ENCODE data around the gene SNTB2. TPM values are rescaled to one million over a fixed set of nuclear protein-coding genes. Genes with fewer than 3 reads are reported as not detected.

SNTB2 gene
- total and polyA plus RNA-seq, 2 of the 8 experiments (the other 6 are each of a cell fraction or from before 2014, with no cell fraction given): 6.0 to 16.1 TPM

- Histone ChIP-seq H2AK5ac (ENCODE audit: low read depth, low read length) (no peak overlapping the region), H3K56ac (replicated peaks; ENCODE audit: insufficient read length, low read depth, low read length) (no peak overlapping the region), H4K20me1 (replicated peaks in 1 of 2; ENCODE audit: control insufficient read depth in 1 of 2, insufficient read depth in 2 of 2, low read length in 2 of 2) (no peaks in the 10 kb centered on the region), H3K4me2 (ENCODE audit: insufficient read depth in 1 of 2, low read depth in 2 of 2, low read length in 2 of 2) (no peak overlapping the region), H3K14ac (ENCODE audit: insufficient read length) (no peak overlapping the region), H3K9ac (replicated peaks in 1 of 4; ENCODE audit: extremely low read depth in 1 of 4, low read depth in 3 of 4, low read length in 3 of 4) (no peak overlapping the region), H3K4me3 (ENCODE audit: extremely low read depth in 1 of 4, insufficient read depth in 2 of 4, low read depth in 3 of 4, low read length in 4 of 4) (no peak overlapping the region), H3K79me2 (ENCODE audit: control insufficient read depth in 1 of 2, insufficient read depth in 2 of 2, low read length in 2 of 2) (no peaks in the 10 kb centered on the region), H3K79me1 (ENCODE audit: low read depth, low read length) (peaks cover 3% of the 10 kb centered on the region; the same call in 1 of the 2 replicates), H3K4me1 (replicated peaks in 1 of 4; ENCODE audit: control insufficient read depth in 3 of 4, insufficient read depth in 4 of 4, low read length in 3 of 4) (no peaks in the 10 kb centered on the region), H2BK20ac (ENCODE audit: low read length) (no peak overlapping the region), H2BK5ac (ENCODE audit: low read depth, low read length) (no peak overlapping the region), H2BK15ac (ENCODE audit: low read length) (no peak overlapping the region), H3K4ac (replicated peaks; ENCODE audit: insufficient read length, low read depth, low read length) (no peak overlapping the region), H3K9me3 (ENCODE audit: insufficient read depth in 2 of 2, low read depth in 1 of 2, low read length in 1 of 2) (no peaks in the 10 kb centered on the region), H4K5ac (ENCODE audit: insufficient read length, low read depth, low read length) (no peak overlapping the region), H2AFZ (ENCODE audit: low read length) (no peak overlapping the region), H2BK120ac (replicated peaks; ENCODE audit: low read depth, low read length) (no peak overlapping the region), H3K23ac (ENCODE audit: insufficient read length) (no peak overlapping the region), H3K23me2 (ENCODE audit: low read depth, low read length) (no peaks in the 10 kb centered on the region), H3K36me3 (ENCODE audit: control insufficient read depth in 2 of 4, insufficient read depth in 4 of 4, low read length in 3 of 4) (0 out of 8 replicates have a peak, but pooled peaks cover 0 to 4% (median 0%) of the 10 kb centered on the region in 4 experiments), H3K18ac (ENCODE audit: extremely low read depth, low read length) (no peak overlapping the region), H4K8ac (ENCODE audit: extremely low read depth, insufficient read depth, low read length) (no peak overlapping the region), H2BK12ac (ENCODE audit: low read depth, low read length) (no peak overlapping the region), H4K91ac (replicated peaks; ENCODE audit: insufficient read length, low read length) (no peak overlapping the region), H3K27me3 (replicated peaks in 1 of 4; ENCODE audit: control insufficient read depth in 3 of 4, extremely low read depth in 1 of 4, insufficient read depth in 3 of 4, low read length in 3 of 4) (no peaks in the 10 kb centered on the region), H3K27ac (ENCODE audit: low read depth, low read length) (no peak overlapping the region)
- POLR2A ChIA-PET (ENCODE audit: partially characterized antibody): interaction anchor here (1.2 kb wide), 1 partner anchor 68 kb away, joined by 3 read pairs; no protein-coding TSS in a partner anchor
- FAIRE-seq (no peak), DNase-seq (ENCODE audit: low read depth in 1 of 2, low spot score in 2 of 2) (no peak)
- no peak for TF ChIP-seq SIRT6 (IDR thresholded peaks at IDR 0.05; ENCODE audit: low read length)
- TF ChIP-seq NRF1 (IDR thresholded peaks at IDR 0.05; ENCODE audit: low read depth, low read length): no peak
- no peak for TF ChIP-seq POLR2A (IDR thresholded peaks at IDR 0.05; ENCODE audit: control extremely low read depth in 1 of 2, low read depth in 2 of 2, low read length in 2 of 2)
- no peak for TF ChIP-seq TAF1 (IDR thresholded peaks at IDR 0.05; ENCODE audit: low read depth, low read length)
- no peak for TF ChIP-seq JUND (IDR thresholded peaks at IDR 0.05; ENCODE audit: low read length)
- WGBS, 2 experiments (ENCODE audit: extremely low coverage in 1 of 2, insufficient coverage in 1 of 2, insufficient read length in 1 of 2, insufficient replicate concordance in 2 of 2, low coverage in 1 of 2, low lambda C conversion rate in 2 of 2, missing lambda C conversion rate in 1 of 2): 98% methylated on average over 3 of the region's 3 CpGs; no CpG with 5 or more reads in 1 of the 2 experiments
- CTCF ChIA-PET (ENCODE audit: partially characterized antibody): interaction anchor here (0.7 to 1.7 kb wide), 6 partner anchors 12 to 109 kb away, joined by 3 to 6 read pairs (median 4); no protein-coding TSS in a partner anchor
These were observed 73.5 kb downstream of the SNTB2 start for GRCh38 chr16:69260506-69260905.
